K562 (cell line): ENCODE data around the gene OTUB2. TPM values are rescaled to one million over a fixed set of nuclear protein-coding genes. Genes with fewer than 3 reads are reported as not detected.

Experiments used
- AFF4 ChIP-seq: sonication (generic); formaldehyde crosslinking; IDR thresholded peaks from 2 replicates; pipeline ENCODE4 v1.8.0; 2023; ENCODE audit warnings: mild to moderate bottlenecking, missing genetic modification reagents
- ATF7 ChIP-seq: fragments of 450-650 bp; IDR thresholded peaks from 2 replicates; pipeline ENCODE4 v1.7.1; 2014; ENCODE audit warnings: mild to moderate bottlenecking, moderate library complexity
- BCOR ChIP-seq: fragments of 450-650 bp; IDR thresholded peaks from 2 replicates; pipeline ENCODE4 v1.6.1; 2016
- EP400 ChIP-seq: fragments of 450-650 bp; IDR thresholded peaks from 2 replicates; pipeline ENCODE4 v1.6.1; 2017; ENCODE audit warnings: antibody characterized with exemption, mild to moderate bottlenecking, moderate library complexity
- GATA2 ChIP-seq: sonication (generic); formaldehyde crosslinking; IDR thresholded peaks from 2 replicates; pipeline ENCODE4 v1.4.0; 2020; ENCODE audit warnings: mild to moderate bottlenecking, missing genetic modification reagents
- MECOM ChIP-seq: fragments of 250-450 bp; sonication (Bioruptor Pico); IDR thresholded peaks from 2 replicates; pipeline ENCODE4 v1.8.0; 2022; ENCODE audit warnings: inconsistent platforms
- MXI1 ChIP-seq: IDR thresholded peaks from 2 replicates; pipeline ENCODE4 v1.6.1; 2011; ENCODE audit warnings: low read depth, mild to moderate bottlenecking, improper control_type of control experiment, low read length
- MYC ChIP-seq, 2 experiments: fragments of 250-450 bp in 1 of 2; sonication (Bioruptor Pico) in 1 of 2; IDR thresholded peaks; 2 replicates each; pipeline versions ENCODE4 v1.5.1 to v1.6.1; 2012 to 2021; ENCODE audit warnings: low read depth in 2 of 2, borderline replicate concordance in 1 of 2, improper control_type of control experiment in 1 of 2, low read length in 1 of 2, mild to moderate bottlenecking in 1 of 2, moderate library complexity in 1 of 2
- NR4A1 ChIP-seq, 2 experiments: fragments of 250-450 bp in 1 of 2; fragments of 450-650 bp in 1 of 2; sonication (Bioruptor Pico) in 1 of 2; IDR thresholded peaks; 2 replicates each; pipeline versions ENCODE4 v1.4.0 to v1.6.1; 2016 to 2020; ENCODE audit warnings: mild to moderate bottlenecking in 2 of 2, missing compliant biosample characterization in 1 of 2, missing genetic modification characterization in 1 of 2, moderate library complexity in 1 of 2
- POLR2A ChIP-seq: fragments of 450-650 bp; conservative IDR thresholded peaks from 2 replicates; pipeline ENCODE4 v1.6.1; 2016
- POLR2B ChIP-seq: fragments of 450-650 bp; IDR thresholded peaks from 2 replicates; pipeline ENCODE4 v1.6.1; 2018; ENCODE audit warnings: low read depth; ENCODE audit not compliant: partially characterized antibody
- PPARD ChIP-seq: fragments of 250-450 bp; sonication (Bioruptor Pico); IDR thresholded peaks from 2 replicates; pipeline ENCODE4 v1.8.0; 2022; ENCODE audit warnings: inconsistent platforms, mild to moderate bottlenecking, moderate library complexity
- RHOXF2B ChIP-seq: fragments of 250-450 bp; sonication (Bioruptor Pico); conservative IDR thresholded peaks from 2 replicates; pipeline ENCODE4 v1.5.1; 2021
- SMARCB1 ChIP-seq: IDR thresholded peaks from 2 replicates; pipeline ENCODE4 v1.6.1; 2011; ENCODE audit warnings: improper control_type of control experiment, low read depth; ENCODE audit not compliant: insufficient read length
- SP1 ChIP-seq: sonication (generic); formaldehyde crosslinking; IDR thresholded peaks from 2 replicates; pipeline ENCODE4 v1.8.1; 2022; ENCODE audit warnings: mild to moderate bottlenecking, missing genetic modification reagents
- TRIM28 ChIP-seq: fragments of 450-650 bp; IDR thresholded peaks from 2 replicates; pipeline ENCODE4 v1.6.1; 2017
- ZBTB12 ChIP-seq: fragments of 250-450 bp; sonication (Bioruptor Pico); IDR thresholded peaks from 2 replicates; pipeline ENCODE4 v1.4.0; 2020
- ZBTB49 ChIP-seq: sonication (generic); formaldehyde crosslinking; IDR thresholded peaks from 2 replicates; pipeline ENCODE4 v1.8.0; 2022; ENCODE audit warnings: missing genetic modification reagents, mild to moderate bottlenecking, borderline replicate concordance
- ZFX ChIP-seq: sonication (generic); formaldehyde crosslinking; IDR thresholded peaks from 2 replicates; pipeline ENCODE4 v1.8.0; 2022; ENCODE audit warnings: mild to moderate bottlenecking, missing genetic modification reagents, moderate library complexity
- polyA plus RNA-seq, 8 experiments: library from polyadenylated mRNA; depleted of rRNA in 4 of 8; stranded (reverse) in 5 of 8; unstranded in 3 of 8; fragments of >200 nt; fragmentation: Nextera tagmentation in 2 of 8; fragmentation: Illumina TruSeq in 1 of 8; extraction: Ambion mirVana in 2 of 8; extraction: Trizol in 1 of 8; gene quantifications; 2 replicates each; pipeline versions ENCODE4 v1.2.1 to v1.2.3, GENCODE V29; 2011 to 2014; ENCODE audit warnings: inconsistent platforms in 1 of 8, missing spikeins in 1 of 8
- total RNA-seq, 7 experiments: library from RNA; depleted of rRNA in 6 of 7; stranded (reverse); fragments of >200 nt in 6 of 7; fragmentation: Illumina TruSeq in 2 of 7; extraction: Trizol in 2 of 7; gene quantifications; 2 replicates each; pipeline versions ENCODE4 v1.2.1 to v1.2.3, GENCODE V29; 2011 to 2021; ENCODE audit warnings: low replicate concordance in 1 of 7
- TF ChIP-seq, protein P1 (sequence below): sonication (generic); formaldehyde crosslinking; IDR thresholded peaks from 2 replicates; pipeline ENCODE4 v1.8.0; 2022; ENCODE audit warnings: missing genetic modification reagents, mild to moderate bottlenecking, moderate library complexity, borderline replicate concordance

OTUB2 gene
- total and polyA plus RNA-seq, 9 of the 15 experiments (the other 6 are each of a cell fraction or from before 2014, with no cell fraction given) = 0.01 to 0.31 (median 0.11) TPM

DNA sequence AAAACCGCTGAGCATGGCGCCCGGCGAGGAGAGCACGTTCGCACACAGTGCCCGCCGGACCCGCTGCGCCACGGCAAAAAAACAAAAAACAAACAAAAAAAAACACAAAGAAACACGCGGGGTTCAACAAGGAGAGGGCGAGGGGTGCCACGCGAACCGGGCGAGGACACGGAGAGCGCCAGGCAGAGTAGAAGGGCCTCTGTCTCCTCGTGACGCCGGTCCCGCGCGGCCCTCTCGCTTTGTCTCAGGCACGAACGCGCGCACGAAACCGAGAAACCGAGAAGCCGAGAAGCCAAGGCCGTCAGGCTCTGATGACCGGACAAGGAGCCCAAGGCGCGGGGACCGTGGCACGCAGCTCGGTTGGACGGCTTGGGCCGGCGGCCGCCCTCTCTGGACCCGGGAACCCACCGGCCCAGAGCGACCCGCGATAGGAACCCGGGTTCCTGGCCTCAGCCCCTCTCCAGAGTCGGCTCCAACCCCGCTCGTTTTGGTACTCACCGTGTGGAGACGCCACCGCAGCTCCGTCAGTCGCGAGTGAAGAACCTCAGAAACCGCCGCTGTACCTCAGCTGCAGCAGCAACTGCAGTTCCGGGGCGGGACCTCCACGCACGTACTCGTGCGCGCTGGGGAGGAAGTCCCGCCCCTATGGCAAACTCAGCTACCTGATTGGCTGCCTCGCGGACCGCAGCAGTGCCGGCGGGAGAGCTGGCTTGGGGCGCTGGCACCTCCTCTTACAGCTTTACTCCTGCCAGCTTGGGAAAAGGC, 54.7 kb downstream of the OTUB2 start, which contains the start of the genes DDX24 and IFI27L1 (continued):
- no peak for TF ChIP-seq NR4A1 (CRISPR knock-in tag; IDR thresholded peaks at IDR 0.05)
- no peak for TF ChIP-seq NR4A1 (tag; IDR thresholded peaks at IDR 0.05)
- no peak for TF ChIP-seq SMARCB1
- TF ChIP-seq ZFX = peak; percentile 72
- TF ChIP-seq MYC (IDR thresholded peaks at IDR 0.05; ENCODE audit: low read depth, low read length) = peak; percentile 70
- TF ChIP-seq MYC (CRISPR knock-in tag; IDR thresholded peaks at IDR 0.05; ENCODE audit: borderline replicate concordance, low read depth) = peak; percentile 25; the same call in 1 of the 2 replicates
- no peak for TF ChIP-seq BCOR
- TF ChIP-seq TRIM28 = no peak
- 0 out of 2 replicates have a peak, but pooled peaks have one; percentile 31 for TF ChIP-seq ATF7
- TF ChIP-seq ZBTB12 (CRISPR knock-in tag) = no peak
- TF ChIP-seq AFF4 (CRISPR knock-in tag) = peak; percentile 66; the same call in 1 of the 2 replicates
- no peak for TF ChIP-seq ZBTB49 (CRISPR knock-in tag)
- TF ChIP-seq EP400 = peak; percentile 73
- no peak for TF ChIP-seq RHOXF2B
- TF ChIP-seq GATA2 (CRISPR knock-in tag) = no peak
- TF ChIP-seq POLR2B = peak; percentile 71
- TF ChIP-seq, protein P1, sequence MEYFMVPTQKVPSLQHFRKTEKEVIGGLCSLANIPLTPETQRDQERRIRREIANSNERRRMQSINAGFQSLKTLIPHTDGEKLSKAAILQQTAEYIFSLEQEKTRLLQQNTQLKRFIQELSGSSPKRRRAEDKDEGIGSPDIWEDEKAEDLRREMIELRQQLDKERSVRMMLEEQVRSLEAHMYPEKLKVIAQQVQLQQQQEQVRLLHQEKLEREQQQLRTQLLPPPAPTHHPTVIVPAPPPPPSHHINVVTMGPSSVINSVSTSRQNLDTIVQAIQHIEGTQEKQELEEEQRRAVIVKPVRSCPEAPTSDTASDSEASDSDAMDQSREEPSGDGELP = peak; percentile 80
- TF ChIP-seq POLR2A = peak; percentile 90
- no peak for TF ChIP-seq MECOM
- no peak for TF ChIP-seq PPARD (CRISPR knock-in tag)
- TF ChIP-seq SP1 = peak; percentile 48
- peak; percentile 22; the same call in 1 of the 2 replicates for TF ChIP-seq MXI1
